Stimulated activated naive CD8-positive, alpha-beta T cell treated with anti-CD3 and anti-CD28 coated beads, Interleukin-15, Interleukin-2, amounts not matched to agents 100 ng/mL and 50 ng/mL, for 24 hours (primary cell): ENCODE data around the gene WDR38.
A peak's percentile ranks its signal among the peaks of the same experiment; 100 is the strongest.
"Not testable (repeated sequence)": the region's sequence is repeated elsewhere in the genome, so short reads cannot be mapped to it uniquely, and the experiment has no call there.

ENCODE experiments used
- H3K27ac Mint-ChIP-seq: one replicate; pipeline ENCODE4 v1.8.0; 2021; ENCODE audit warnings: mild to moderate bottlenecking, mixed read lengths
- H3K27me3 Mint-ChIP-seq: one replicate; pipeline ENCODE4 v1.8.0; 2021; ENCODE audit warnings: mixed read lengths
- H3K36me3 Mint-ChIP-seq: one replicate; pipeline ENCODE4 v1.8.0; 2021; ENCODE audit warnings: low read depth, mixed read lengths
- H3K4me1 Mint-ChIP-seq: one replicate; pipeline ENCODE4 v1.8.0; 2021; ENCODE audit warnings: low read depth, mixed read lengths
- H3K4me3 Mint-ChIP-seq: one replicate; pipeline ENCODE4 v1.8.0; 2021; ENCODE audit warnings: mild to moderate bottlenecking, mixed read lengths
- H3K9me3 Mint-ChIP-seq: one replicate; pipeline ENCODE4 v1.8.0; 2021; ENCODE audit warnings: mixed read lengths

The WDR38 gene

GRCh38 chr9:124844291-124844690, 9.0 kb upstream of the WDR38 start:
- Mint-ChIP-seq H3K9me3 (no peaks in the 10 kb centered on the region), H3K27me3 (peaks cover 8% of the 10 kb centered on the region)

GRCh38 chr9:124846467-124846866, 6.8 kb upstream of the WDR38 start:
- H3K9me3 Mint-ChIP-seq, H3K27ac Mint-ChIP-seq, H3K4me3 Mint-ChIP-seq, H3K4me1 Mint-ChIP-seq, H3K36me3 Mint-ChIP-seq: not testable (repeated sequence)
- peaks cover 16% of the 10 kb centered on the region for H3K27me3 Mint-ChIP-seq

More at GRCh38 chr9:124844291-124844690, 9.0 kb upstream of the WDR38 start:
- H3K36me3 Mint-ChIP-seq, result no peaks in the 10 kb centered on the region
- no peak overlapping the region for H3K27ac Mint-ChIP-seq
- H3K4me1 Mint-ChIP-seq, result no peaks in the 10 kb centered on the region
- H3K4me3 Mint-ChIP-seq, result no peak overlapping the region

- no peaks in the 10 kb centered on the region for H3K36me3 Mint-ChIP-seq
- H3K27ac Mint-ChIP-seq, result no peak overlapping the region
- no peaks in the 10 kb centered on the region for H3K9me3 Mint-ChIP-seq
- H3K27me3 Mint-ChIP-seq, result peaks cover 16% of the 10 kb centered on the region
- H3K4me3 Mint-ChIP-seq, result no peak overlapping the region
- H3K4me1 Mint-ChIP-seq, result no peaks in the 10 kb centered on the region
These were observed 6.3 kb upstream of the WDR38 start for GRCh38 chr9:124846969-124847368.

- Mint-ChIP-seq H3K4me3 (no peak overlapping the region), H3K27me3 (peaks cover 16% of the 10 kb centered on the region), H3K36me3 (no peaks in the 10 kb centered on the region), H3K9me3 (no peaks in the 10 kb centered on the region), H3K27ac (no peak overlapping the region), H3K4me1 (peaks cover 7% of the 10 kb centered on the region)
These were observed 3.5 kb upstream of the WDR38 start for GRCh38 chr9:124849801-124850200.

GRCh38 chr9:124852121-124852828, 985 bp upstream of the WDR38 start:
- H3K9me3 Mint-ChIP-seq, result no peaks in the 10 kb centered on the region
- H3K4me1 Mint-ChIP-seq, result peaks cover 9% of the 10 kb centered on the region
- peak overlapping the region; percentile 60 for H3K4me3 Mint-ChIP-seq
- H3K27me3 Mint-ChIP-seq, result peaks cover 11% of the 10 kb centered on the region
- no peak overlapping the region for H3K27ac Mint-ChIP-seq
- peaks cover 5% of the 10 kb centered on the region for H3K36me3 Mint-ChIP-seq

GRCh38 chr9:124853605-124854143, 414 bp downstream of the WDR38 start:
- Mint-ChIP-seq H3K9me3 (no peaks in the 10 kb centered on the region), H3K4me3 (peak overlapping the region; percentile 30), H3K27me3 (peaks cover 11% of the 10 kb centered on the region)

GRCh38 chr9:124854161-124854560, 901 bp downstream of the WDR38 start:
- no peak overlapping the region for H3K27ac Mint-ChIP-seq
- no peaks in the 10 kb centered on the region for H3K9me3 Mint-ChIP-seq
- H3K27me3 Mint-ChIP-seq, result peaks cover 11% of the 10 kb centered on the region
- peaks cover 25% of the 10 kb centered on the region for H3K4me1 Mint-ChIP-seq
- peaks cover 24% of the 10 kb centered on the region for H3K36me3 Mint-ChIP-seq
- no peak overlapping the region for H3K4me3 Mint-ChIP-seq

More at GRCh38 chr9:124853605-124854143, 414 bp downstream of the WDR38 start:
- Mint-ChIP-seq H3K4me1 (peaks cover 20% of the 10 kb centered on the region), H3K36me3 (peaks cover 19% of the 10 kb centered on the region), H3K27ac (no peak overlapping the region)

- Mint-ChIP-seq H3K36me3 (peaks cover 31% of the 10 kb centered on the region), H3K27ac (peak overlapping the region; percentile 13)
These were observed 1.6 kb downstream of the WDR38 start for GRCh38 chr9:124854822-124855221.

GRCh38 chr9:124855566-124855943, 2.3 kb downstream of the WDR38 start:
- Mint-ChIP-seq H3K9me3 (no peaks in the 10 kb centered on the region), H3K27ac (no peak overlapping the region), H3K4me3 (no peak overlapping the region), H3K27me3 (peaks cover 6% of the 10 kb centered on the region), H3K4me1 (peaks cover 39% of the 10 kb centered on the region), H3K36me3 (peaks cover 38% of the 10 kb centered on the region)

More at GRCh38 chr9:124854822-124855221, 1.6 kb downstream of the WDR38 start:
- Mint-ChIP-seq H3K27me3 (peaks cover 9% of the 10 kb centered on the region), H3K9me3 (no peaks in the 10 kb centered on the region), H3K4me3 (no peak overlapping the region), H3K4me1 (peaks cover 31% of the 10 kb centered on the region)

GRCh38 chr9:124855944-124856765, 2.9 kb downstream of the WDR38 start:
- H3K36me3 Mint-ChIP-seq, result peaks cover 44% of the 10 kb centered on the region
- no peak overlapping the region for H3K27ac Mint-ChIP-seq
- peaks cover 41% of the 10 kb centered on the region for H3K4me1 Mint-ChIP-seq
- H3K27me3 Mint-ChIP-seq, result peaks cover 3% of the 10 kb centered on the region
- no peak overlapping the region for H3K4me3 Mint-ChIP-seq
- H3K9me3 Mint-ChIP-seq, result no peaks in the 10 kb centered on the region

- Mint-ChIP-seq H3K36me3 (peaks cover 48% of the 10 kb centered on the region), H3K27me3 (no peaks in the 10 kb centered on the region), H3K4me3 (peak overlapping the region; percentile 60), H3K27ac (peak overlapping the region; percentile 21), H3K9me3 (no peaks in the 10 kb centered on the region), H3K4me1 (peaks cover 45% of the 10 kb centered on the region)
These were observed 4.4 kb downstream of the WDR38 start for GRCh38 chr9:124857533-124858162.

- Mint-ChIP-seq H3K27ac (peak overlapping the region; percentile 12), H3K36me3 (peaks cover 48% of the 10 kb centered on the region), H3K9me3 (no peaks in the 10 kb centered on the region), H3K4me1 (peaks cover 45% of the 10 kb centered on the region), H3K27me3 (no peaks in the 10 kb centered on the region), H3K4me3 (peak overlapping the region; percentile 99)
These were observed 5.2 kb downstream of the WDR38 start for GRCh38 chr9:124858330-124859046.

GRCh38 chr9:124859803-124860581, 6.7 kb downstream of the WDR38 start:
- H3K36me3 Mint-ChIP-seq, result peaks cover 48% of the 10 kb centered on the region
- peak overlapping the region; percentile 98 for H3K27ac Mint-ChIP-seq
- peaks cover 46% of the 10 kb centered on the region for H3K4me1 Mint-ChIP-seq
- H3K27me3 Mint-ChIP-seq, result no peaks in the 10 kb centered on the region
- peak overlapping the region; percentile 99 for H3K4me3 Mint-ChIP-seq
- H3K9me3 Mint-ChIP-seq, result no peaks in the 10 kb centered on the region
